IPS-18a (cell line): ENCODE data around the gene GJA4.
"Not testable (repeated sequence)": the region's sequence is repeated elsewhere in the genome, so short reads cannot be mapped to it uniquely, and the experiment has no call there.

Source experiments
- H3K27ac ChIP-seq: one replicate; pipeline ENCODE4 v1.5.1; 2013; ENCODE audit warnings: low read length
- H3K27me3 ChIP-seq: one replicate; pipeline ENCODE4 v1.6.1; 2013; ENCODE audit warnings: mild to moderate bottlenecking, low read length; ENCODE audit not compliant: control insufficient read depth, insufficient read depth
- H3K36me3 ChIP-seq: one replicate; pipeline ENCODE4 v1.6.1; 2013; ENCODE audit warnings: low read depth, low read length; ENCODE audit not compliant: control insufficient read depth
- H3K4me1 ChIP-seq: one replicate; pipeline ENCODE4 v1.6.1; 2013; ENCODE audit warnings: low read depth, low read length; ENCODE audit not compliant: control insufficient read depth
- H3K4me3 ChIP-seq: one replicate; pipeline ENCODE4 v1.5.1; 2013; ENCODE audit warnings: low read length
- H3K9ac ChIP-seq: one replicate; pipeline ENCODE4 v1.6.1; 2013; ENCODE audit warnings: mild to moderate bottlenecking, low read length, moderate library complexity
- H3K9me3 ChIP-seq: one replicate; pipeline ENCODE4 v1.6.1; 2013; ENCODE audit warnings: low read depth, low read length; ENCODE audit not compliant: control insufficient read depth

GJA4 gene

GRCh38 chr1:34795916-34796315, 3.1 kb downstream of the GJA4 start:
- no peaks in the 10 kb centered on the region for H3K36me3 ChIP-seq
- no peak overlapping the region for H3K4me3 ChIP-seq
- H3K4me1 ChIP-seq = peaks cover 5% of the 10 kb centered on the region
- H3K9ac ChIP-seq = no peak overlapping the region
- no peak overlapping the region for H3K27ac ChIP-seq
- peaks cover 13% of the 10 kb centered on the region for H3K27me3 ChIP-seq
- H3K9me3 ChIP-seq = no peaks in the 10 kb centered on the region

- Histone ChIP-seq H3K27me3 (peaks cover 13% of the 10 kb centered on the region), H3K27ac (no peak overlapping the region), H3K4me1 (peaks cover 5% of the 10 kb centered on the region), H3K36me3 (no peaks in the 10 kb centered on the region), H3K9ac (no peak overlapping the region), H3K4me3 (no peak overlapping the region), H3K9me3 (no peaks in the 10 kb centered on the region)
Observed at GRCh38 chr1:34796990-34797389, 4.2 kb downstream of the GJA4 start.

GRCh38 chr1:34800214-34800613, 7.4 kb downstream of the GJA4 start:
- Histone ChIP-seq H3K4me1 (peaks cover 5% of the 10 kb centered on the region), H3K9me3 (no peaks in the 10 kb centered on the region), H3K9ac (no peak overlapping the region), H3K27ac (no peak overlapping the region), H3K36me3 (no peaks in the 10 kb centered on the region), H3K27me3 (no peaks in the 10 kb centered on the region), H3K4me3 (no peak overlapping the region)

GRCh38 chr1:34803770-34804169, 11.0 kb downstream of the GJA4 start:
- no peaks in the 10 kb centered on the region for H3K36me3 ChIP-seq
- no peaks in the 10 kb centered on the region for H3K4me1 ChIP-seq
- no peaks in the 10 kb centered on the region for H3K9me3 ChIP-seq
- no peak overlapping the region for H3K4me3 ChIP-seq
- no peak overlapping the region for H3K27ac ChIP-seq
- no peak overlapping the region for H3K9ac ChIP-seq
- H3K27me3 ChIP-seq = no peaks in the 10 kb centered on the region

- H3K27ac ChIP-seq = no peak overlapping the region
- H3K9ac ChIP-seq = no peak overlapping the region
- no peak overlapping the region for H3K4me3 ChIP-seq
- no peaks in the 10 kb centered on the region for H3K27me3 ChIP-seq
- H3K36me3 ChIP-seq = no peaks in the 10 kb centered on the region
- no peaks in the 10 kb centered on the region for H3K9me3 ChIP-seq
- no peaks in the 10 kb centered on the region for H3K4me1 ChIP-seq
Observed at GRCh38 chr1:34806396-34806795, 13.6 kb downstream of the GJA4 start.

GRCh38 chr1:34808051-34808810, 15.4 kb downstream of the GJA4 start:
- no peak overlapping the region for H3K27ac ChIP-seq
- H3K9ac ChIP-seq = no peak overlapping the region
- H3K4me3 ChIP-seq = no peak overlapping the region
- H3K27me3 ChIP-seq = no peaks in the 10 kb centered on the region
- H3K4me1 ChIP-seq = no peaks in the 10 kb centered on the region
- H3K36me3 ChIP-seq = no peaks in the 10 kb centered on the region
- no peaks in the 10 kb centered on the region for H3K9me3 ChIP-seq

- not testable (repeated sequence) for H3K36me3 ChIP-seq, H3K9me3 ChIP-seq, H3K27ac ChIP-seq, H3K4me3 ChIP-seq, H3K9ac ChIP-seq, H3K4me1 ChIP-seq, H3K27me3 ChIP-seq
Observed at GRCh38 chr1:34810781-34811180, 18.0 kb downstream of the GJA4 start.

GRCh38 chr1:34816332-34816731, 23.5 kb downstream of the GJA4 start:
- H3K27ac ChIP-seq = no peak overlapping the region
- no peak overlapping the region for H3K9ac ChIP-seq
- H3K27me3 ChIP-seq = no peaks in the 10 kb centered on the region
- no peaks in the 10 kb centered on the region for H3K4me1 ChIP-seq
- H3K4me3 ChIP-seq = no peak overlapping the region
- H3K9me3 ChIP-seq = no peaks in the 10 kb centered on the region
- H3K36me3 ChIP-seq = no peaks in the 10 kb centered on the region

GRCh38 chr1:34816778-34817177, 24.0 kb downstream of the GJA4 start:
- no peak overlapping the region for H3K9ac ChIP-seq
- H3K4me1 ChIP-seq = no peaks in the 10 kb centered on the region
- no peaks in the 10 kb centered on the region for H3K9me3 ChIP-seq
- H3K36me3 ChIP-seq = no peaks in the 10 kb centered on the region
- no peaks in the 10 kb centered on the region for H3K27me3 ChIP-seq
- no peak overlapping the region for H3K4me3 ChIP-seq
- H3K27ac ChIP-seq = no peak overlapping the region

GRCh38 chr1:34818862-34819261, 26.1 kb downstream of the GJA4 start:
- H3K4me1 ChIP-seq, H3K27ac ChIP-seq, H3K27me3 ChIP-seq, H3K9ac ChIP-seq, H3K9me3 ChIP-seq, H3K4me3 ChIP-seq, H3K36me3 ChIP-seq: not testable (repeated sequence)

- H3K27ac ChIP-seq = no peak overlapping the region
- H3K27me3 ChIP-seq = no peaks in the 10 kb centered on the region
- H3K4me3 ChIP-seq = no peak overlapping the region
- no peaks in the 10 kb centered on the region for H3K36me3 ChIP-seq
- H3K9me3 ChIP-seq = no peaks in the 10 kb centered on the region
- no peaks in the 10 kb centered on the region for H3K4me1 ChIP-seq
- no peak overlapping the region for H3K9ac ChIP-seq
Observed at GRCh38 chr1:34822202-34822601, 29.4 kb downstream of the GJA4 start.

GRCh38 chr1:34824817-34825454, 32.1 kb downstream of the GJA4 start:
- no peak overlapping the region for H3K27ac ChIP-seq
- H3K4me1 ChIP-seq = no peaks in the 10 kb centered on the region
- H3K9ac ChIP-seq = no peak overlapping the region
- no peak overlapping the region for H3K4me3 ChIP-seq
- H3K9me3 ChIP-seq = no peaks in the 10 kb centered on the region
- no peaks in the 10 kb centered on the region for H3K27me3 ChIP-seq
- H3K36me3 ChIP-seq = no peaks in the 10 kb centered on the region
